Adipocyte (in vitro differentiated cells): ENCODE measurements around the gene TAF9B.
"Not testable (repeated sequence)": the region's sequence is repeated elsewhere in the genome, so short reads cannot be mapped to it uniquely, and the experiment has no call there.

Experiments used
- DNase-seq: peaks from one replicate; pipeline ENCODE4 v3.0.0-alpha.2; 2015; ENCODE audit warnings: low read depth
- H3K27me3 ChIP-seq: replicated peaks from 2 replicates; pipeline ENCODE4 v1.7.0; 2013; ENCODE audit warnings: mild to moderate bottlenecking, low read length, moderate library complexity; ENCODE audit not compliant: control insufficient read depth, insufficient read depth
- H3K36me3 ChIP-seq: 2 replicates; pipeline ENCODE4 v1.7.0; 2013; ENCODE audit warnings: low read length, mild to moderate bottlenecking, moderate library complexity; ENCODE audit not compliant: control insufficient read depth, insufficient read depth, severe bottlenecking
- H3K4me1 ChIP-seq: 2 replicates; pipeline ENCODE4 v1.7.0; 2013; ENCODE audit warnings: mild to moderate bottlenecking, low read length, moderate library complexity; ENCODE audit not compliant: control insufficient read depth, insufficient read depth
- H3K4me3 ChIP-seq: 2 replicates; pipeline ENCODE4 v1.7.0; 2013; ENCODE audit warnings: mild to moderate bottlenecking, low read length, moderate library complexity
- H3K9ac ChIP-seq: 2 replicates; pipeline ENCODE4 v1.7.0; 2013; ENCODE audit warnings: mild to moderate bottlenecking, low read length, moderate library complexity
- H3K9me3 ChIP-seq: 2 replicates; pipeline ENCODE4 v1.7.0; 2013; ENCODE audit warnings: mild to moderate bottlenecking, low read length, moderate library complexity; ENCODE audit not compliant: control insufficient read depth

Gene TAF9B

DNA sequence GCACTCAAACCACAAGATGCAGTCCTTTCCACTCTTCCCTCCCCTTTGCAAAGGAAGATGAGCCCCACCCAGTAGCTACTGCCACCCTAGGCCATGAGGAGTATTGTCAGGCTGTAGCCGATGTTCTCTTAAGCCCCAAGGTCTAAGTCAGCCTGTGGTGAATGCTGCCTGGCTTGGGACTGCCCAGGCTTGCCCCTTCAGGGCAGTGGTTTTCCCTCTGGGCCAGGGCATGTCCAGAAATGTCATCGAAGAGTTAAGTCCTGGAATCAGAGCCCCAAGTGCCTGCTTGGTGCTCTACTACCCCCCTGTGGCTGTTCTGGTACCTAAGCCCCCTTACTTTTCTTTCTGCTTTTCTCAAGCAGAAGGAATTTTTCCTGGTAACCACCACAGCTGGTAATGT is 47.2 kb downstream of the TAF9B start:
- H3K27me3 ChIP-seq: no peaks in the 10 kb centered on the region
- H3K36me3 ChIP-seq: no peaks in the 10 kb centered on the region
- H3K9ac ChIP-seq: no peak overlapping the region
- no peaks in the 10 kb centered on the region for H3K4me1 ChIP-seq
- H3K4me3 ChIP-seq: no peak overlapping the region
- DNase-seq: peak; percentile 29
- peaks cover 12% of the 10 kb centered on the region for H3K9me3 ChIP-seq

DNA sequence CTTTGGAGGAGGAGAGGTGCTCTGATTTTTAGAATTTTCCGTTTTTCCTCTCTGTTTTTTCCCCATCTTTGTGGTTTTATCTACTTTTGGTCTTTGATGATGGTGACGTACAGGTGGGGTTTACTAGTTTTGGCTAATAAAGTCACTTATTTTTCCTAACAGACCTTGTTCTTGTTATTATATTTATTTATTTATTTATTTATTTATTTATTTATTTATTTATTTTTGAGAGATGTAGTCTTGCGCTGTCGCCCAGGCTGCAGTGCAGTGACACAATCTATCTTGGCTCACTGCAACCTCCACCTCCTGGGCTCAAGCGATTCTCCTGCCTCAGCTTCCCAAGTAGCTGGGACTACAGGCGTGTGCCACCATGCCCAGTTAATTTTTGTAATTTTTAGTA is 58.0 kb downstream of the TAF9B start:
- not testable (repeated sequence) for H3K4me1 ChIP-seq, H3K4me3 ChIP-seq, H3K27me3 ChIP-seq, H3K9ac ChIP-seq, H3K36me3 ChIP-seq, DNase-seq, H3K9me3 ChIP-seq
